HG02763 (cell line): ENCODE results near the gene TMA7.
"Not testable (repeated sequence)": the region's sequence is repeated elsewhere in the genome, so short reads cannot be mapped to it uniquely, and the experiment has no call there.

Experiments used
- ATAC-seq: cut with Tn5 transposase; IDR thresholded peaks from one replicate; pipeline ENCODE4 v1.9.1; 2021; ENCODE audit warnings: mild to moderate bottlenecking, moderate library complexity; ENCODE audit not compliant: unreplicated experiment

TMA7 gene

GRCh38 chr3:48439820-48440589 is at the start of gene TMA7, which contains the start of gene CCDC51:
Gene TMA7 (plus strand): TSS chr3:48440257. CDS start chr3:48440297, 40 bp downstream.
Gene CCDC51 (minus strand): TSS chr3:48440119. CDS start chr3:48435128, 4,991 bp downstream.
- ATAC-seq, result peak; percentile 94

- no peak for ATAC-seq
These were observed 45.7 kb upstream of the TMA7 start for GRCh38 chr3:48394391-48394790.

DNA sequence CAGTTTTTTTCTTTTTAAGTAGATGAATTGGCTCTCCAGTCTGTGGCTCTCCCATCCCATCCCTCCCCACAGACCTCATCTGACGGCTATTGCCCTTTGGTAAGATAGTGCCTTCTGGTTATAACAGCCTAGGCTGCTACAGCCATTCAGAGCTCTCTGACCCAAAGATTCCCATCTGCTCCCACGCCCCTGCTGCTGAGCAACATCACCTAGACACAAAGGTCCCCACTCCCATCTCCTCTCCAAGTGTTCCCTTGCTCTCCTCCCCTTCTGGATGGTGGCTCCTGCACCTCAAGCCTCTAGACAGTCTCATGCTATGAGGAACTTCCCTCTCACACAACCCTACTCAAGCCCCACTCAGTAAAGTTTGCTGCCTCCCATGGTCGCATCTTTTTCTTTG is 44.3 kb upstream of the TMA7 start:
- no peak for ATAC-seq

DNA sequence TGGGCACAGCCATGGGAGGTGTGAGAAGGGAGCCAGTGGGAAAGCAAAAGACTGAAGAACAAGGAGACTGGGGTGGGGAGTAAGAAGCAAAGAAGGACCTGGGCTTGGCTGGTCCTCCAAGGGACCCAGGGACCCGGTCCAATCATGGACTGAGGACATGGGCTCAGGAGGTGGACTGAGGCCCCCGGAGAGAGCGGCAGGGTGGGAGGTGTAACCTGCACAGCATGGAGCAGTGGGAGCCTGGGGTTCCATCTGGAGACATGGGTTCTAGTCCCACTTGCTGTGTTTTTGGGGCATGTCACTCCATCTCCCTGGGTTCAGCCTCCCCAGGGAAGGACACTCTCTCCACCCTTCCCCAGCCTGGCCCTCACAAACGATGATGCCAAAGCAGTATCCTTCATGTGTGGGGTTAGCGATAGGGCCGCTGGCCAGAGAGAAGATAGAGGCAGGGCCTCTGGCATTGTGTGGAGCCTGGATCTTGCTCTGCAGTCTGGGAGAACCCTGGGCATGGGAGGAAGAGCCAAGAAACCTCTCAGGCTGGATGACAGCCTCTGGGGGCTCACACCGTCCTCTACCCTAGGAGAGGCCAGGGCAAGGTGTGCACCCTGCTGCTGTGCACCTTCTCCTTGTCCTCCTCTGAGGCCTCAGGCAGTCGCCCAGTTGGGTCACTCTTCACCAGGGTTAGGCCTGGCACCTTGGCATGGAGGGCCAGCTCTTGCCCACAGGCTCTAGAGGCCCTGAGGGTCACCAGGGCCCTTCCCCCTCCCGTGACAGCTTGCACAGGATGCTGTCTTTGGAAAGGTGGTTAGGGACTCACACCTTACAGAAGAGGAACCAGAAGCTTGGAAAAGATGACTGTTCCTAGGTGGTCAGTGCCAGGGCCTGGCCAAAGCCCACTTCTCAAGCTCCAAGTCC is 42.0 kb upstream of the TMA7 start:
- ATAC-seq, result no peak

DNA sequence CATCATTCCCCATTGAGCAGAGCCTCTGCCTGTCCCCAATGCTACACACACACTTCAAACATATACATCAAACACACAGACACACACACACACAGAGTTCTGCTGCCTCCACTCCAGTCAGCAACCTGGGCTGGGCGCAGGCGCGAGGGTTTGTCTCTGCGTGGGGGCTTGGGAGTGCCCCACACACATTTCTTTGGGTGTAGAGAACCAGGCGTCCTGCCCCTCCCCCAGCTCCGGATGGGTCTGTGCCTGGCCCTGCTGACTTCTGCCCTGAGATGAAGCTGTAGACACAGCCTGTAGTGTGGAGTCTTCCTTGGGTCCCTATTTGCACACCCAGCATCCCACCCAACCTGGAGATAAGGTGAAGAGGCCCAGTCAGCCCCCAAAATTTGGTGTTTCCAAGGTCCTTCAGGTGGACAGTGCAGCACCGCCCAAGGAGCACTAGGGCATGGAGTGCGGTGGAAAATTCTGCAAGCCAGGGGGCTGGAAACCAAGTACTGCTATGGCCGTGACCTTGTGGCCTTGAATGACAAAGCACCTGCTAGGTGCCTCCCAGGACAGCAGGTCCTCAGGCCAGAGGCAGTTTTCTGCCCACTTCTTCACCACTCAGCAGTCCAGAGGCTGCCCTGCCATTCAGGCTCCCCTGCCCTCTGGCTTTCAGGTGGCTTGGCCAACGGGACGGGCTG is 41.2 kb upstream of the TMA7 start:
- ATAC-seq, result no peak

DNA sequence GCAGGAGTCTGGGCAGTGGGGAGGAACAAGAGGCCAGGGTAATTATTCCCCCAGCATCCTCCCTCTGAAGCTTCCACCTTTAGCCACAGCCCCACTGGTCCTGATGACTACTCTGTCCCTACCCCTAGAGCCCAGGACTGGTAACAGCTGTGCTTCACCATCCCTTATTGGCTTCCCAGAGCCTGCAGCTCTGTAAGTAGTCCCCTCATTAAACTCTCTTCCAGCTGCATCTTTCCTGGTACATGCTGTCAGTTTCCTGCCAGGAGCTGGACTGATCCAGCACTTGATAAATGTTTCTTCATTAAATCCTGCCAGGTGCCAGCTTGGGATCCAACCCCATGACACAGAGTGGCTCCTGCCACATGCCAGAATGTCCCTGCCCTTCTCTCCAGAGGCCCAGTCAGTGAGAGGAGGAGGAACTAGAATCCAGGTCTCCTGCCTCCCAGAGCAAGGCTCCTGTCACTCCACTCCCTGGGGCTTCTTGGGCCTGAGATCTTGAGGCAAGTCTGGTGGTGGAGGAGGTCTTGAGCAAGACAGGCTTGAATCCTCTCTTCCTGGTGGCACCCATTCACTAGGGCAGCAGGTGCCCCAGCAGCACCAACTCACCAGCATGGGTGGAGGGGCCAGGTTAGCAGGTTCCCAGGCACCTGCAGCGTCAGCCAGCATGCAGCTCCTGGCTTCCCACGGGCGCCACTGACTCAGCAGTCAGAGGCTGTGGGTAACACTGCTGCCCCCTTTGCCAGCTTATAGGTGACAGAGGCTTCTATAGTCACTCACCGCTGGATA is 40.5 kb upstream of the TMA7 start:
- ATAC-seq, result no peak

DNA sequence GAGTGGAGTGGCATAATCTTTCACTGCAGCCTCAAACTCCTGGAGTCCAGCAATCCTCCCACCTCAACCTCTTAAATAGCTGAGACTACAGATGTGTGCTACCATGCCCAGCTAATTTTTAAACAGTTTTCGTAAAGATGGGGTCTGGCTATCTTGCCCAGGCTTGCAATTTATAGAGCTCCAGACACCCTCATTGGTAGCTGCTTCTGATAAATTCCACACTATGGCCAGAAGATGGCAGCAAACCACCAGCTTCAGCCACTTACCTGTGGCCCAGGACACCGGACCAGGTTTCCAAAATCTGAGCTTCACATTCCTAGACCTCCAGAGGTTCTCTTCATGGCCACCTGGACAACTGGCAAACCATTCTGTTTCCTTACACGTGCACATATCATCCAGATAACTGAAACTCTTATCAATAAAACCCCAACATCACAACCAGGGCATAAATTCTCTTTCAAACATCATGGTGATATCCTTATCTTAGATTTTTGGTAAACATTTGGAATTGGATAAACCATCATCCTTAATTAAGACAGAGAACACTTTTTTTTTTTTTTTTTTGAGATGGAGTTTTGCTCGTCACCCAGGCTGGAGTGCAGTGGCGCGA is 39.1 kb upstream of the TMA7 start:
- ATAC-seq, result peak; percentile 54

DNA sequence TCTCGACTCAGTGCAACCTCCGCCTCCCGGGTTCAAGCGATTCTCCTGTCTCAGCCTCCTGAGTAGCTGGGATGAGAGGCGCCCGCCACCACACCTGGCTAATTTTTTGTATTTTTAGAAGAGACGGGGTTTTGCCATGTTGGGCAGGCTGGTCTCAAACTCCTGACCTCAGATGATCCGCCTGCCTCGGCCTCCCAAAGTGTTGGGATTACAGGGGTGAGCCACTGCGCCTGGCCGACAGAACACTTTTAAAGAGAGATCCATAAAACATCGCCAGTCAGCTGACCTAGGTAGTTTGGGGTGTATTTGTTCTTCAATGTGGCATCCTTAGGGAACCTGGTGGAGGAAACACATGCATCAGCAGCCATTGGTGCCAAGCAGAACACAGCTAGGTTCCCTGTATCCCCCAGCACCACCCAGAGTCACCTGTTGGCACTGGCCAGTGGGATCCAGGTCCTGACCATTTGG is 38.6 kb upstream of the TMA7 start:
- not testable (repeated sequence) for ATAC-seq

GRCh38 chr3:48402281-48402732 is 37.8 kb upstream of the TMA7 start:
- ATAC-seq, result no peak

GRCh38 chr3:48402907-48403306 is 37.1 kb upstream of the TMA7 start:
- ATAC-seq, result no peak

GRCh38 chr3:48403533-48404439 is 36.3 kb upstream of the TMA7 start:
- ATAC-seq, result no peak

DNA sequence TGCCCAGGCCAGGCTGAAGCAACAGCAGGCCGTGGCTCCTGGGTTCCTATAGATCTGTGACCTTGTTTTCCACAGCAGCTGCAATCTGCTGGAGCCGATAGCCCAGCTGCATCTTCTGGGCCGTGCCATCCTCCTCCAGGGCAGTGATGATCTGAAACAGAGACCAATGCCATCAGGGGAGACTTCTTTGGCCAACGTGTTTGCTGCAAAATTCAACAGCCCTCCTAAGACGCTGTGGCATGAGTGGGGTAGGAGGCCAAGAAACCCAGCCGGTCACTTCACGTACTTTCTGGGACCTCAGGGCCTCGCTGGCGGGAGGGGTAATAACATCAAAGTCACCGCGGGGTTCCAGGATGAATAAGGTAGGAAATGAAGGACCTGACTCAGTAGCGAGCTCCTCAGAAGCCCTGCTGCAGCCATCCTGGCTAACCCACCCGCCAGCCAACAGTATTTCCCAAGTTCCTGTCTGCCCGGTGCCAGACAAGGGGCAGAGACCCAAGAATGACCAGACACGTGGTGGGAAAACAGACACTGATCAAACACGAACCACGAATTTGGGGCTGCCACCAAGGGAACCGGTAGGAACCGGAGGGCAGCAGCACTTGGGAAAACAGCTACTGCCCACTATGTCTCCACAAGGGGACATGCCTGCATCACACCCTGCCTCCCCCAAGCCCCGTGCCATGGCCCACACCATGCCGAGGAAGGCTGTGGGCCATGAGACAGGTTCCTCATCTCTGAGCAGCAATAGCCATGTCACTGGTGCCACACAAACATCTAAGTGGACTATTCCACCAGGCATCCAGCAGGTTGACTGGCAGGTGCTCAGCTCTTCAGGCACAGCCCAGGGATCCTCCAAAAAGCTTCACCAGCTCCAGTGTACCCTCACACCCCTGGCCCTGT is 35.4 kb upstream of the TMA7 start:
- no peak for ATAC-seq

GRCh38 chr3:48405343-48405881 is 34.6 kb upstream of the TMA7 start:
- no peak for ATAC-seq

DNA sequence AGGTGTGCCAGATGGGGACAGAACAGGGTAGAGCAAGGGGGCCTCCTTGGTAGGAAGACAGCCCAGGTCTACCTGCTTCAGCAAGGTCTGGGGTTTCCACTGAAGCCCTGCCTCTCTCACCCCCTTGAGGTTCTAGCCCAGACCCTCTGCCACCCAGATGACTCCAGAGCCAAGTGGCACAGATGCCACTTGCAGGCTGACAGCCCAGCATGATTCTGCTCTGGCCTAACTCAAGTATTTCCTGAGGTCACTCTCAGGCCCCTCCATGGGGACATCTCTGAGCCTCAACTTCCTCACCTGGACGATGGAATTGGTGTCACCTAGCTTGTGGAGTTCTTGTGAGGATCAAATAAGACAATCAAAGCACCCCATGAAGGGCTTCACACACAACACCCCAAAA is 34.1 kb upstream of the TMA7 start:
- ATAC-seq, result no peak

GRCh38 chr3:48406443-48407431 is 33.3 kb upstream of the TMA7 start:
- ATAC-seq, result no peak

- no peak for ATAC-seq
These were observed 32.4 kb upstream of the TMA7 start for GRCh38 chr3:48407542-48408099.
